GM23248 (cell line): Measurements from ENCODE around the gene EPHA3. TPM values are rescaled to one million over a fixed set of nuclear protein-coding genes. Genes with fewer than 3 reads are reported as not detected.

ENCODE experiments used
- DNase-seq: peaks from one replicate; pipeline ENCODE4 v3.0.0-alpha.2; 2015
- H2AFZ ChIP-seq: fragments of 200-600 bp; sonication (generic); 2 replicates; pipeline ENCODE4 v1.6.1; 2016; ENCODE audit warnings: antibody characterized with exemption
- H3F3A ChIP-seq: fragments of 200-600 bp; sonication (generic); 2 replicates; pipeline ENCODE4 v1.6.1; 2016; ENCODE audit warnings: mild to moderate bottlenecking, antibody characterized with exemption, mixed run types; ENCODE audit not compliant: insufficient read depth
- H3K27ac ChIP-seq: fragments of 200-600 bp; sonication (generic); 2 replicates; pipeline ENCODE4 v1.5.1; 2016; ENCODE audit warnings: mild to moderate bottlenecking
- H3K27me3 ChIP-seq: fragments of 200-600 bp; sonication (generic); replicated peaks from 2 replicates; pipeline ENCODE4 v1.6.1; 2016; ENCODE audit warnings: mild to moderate bottlenecking; ENCODE audit not compliant: insufficient read depth
- H3K36me3 ChIP-seq: fragments of 200-600 bp; sonication (generic); 2 replicates; pipeline ENCODE4 v1.6.1; 2016; ENCODE audit warnings: low read depth, mild to moderate bottlenecking
- H3K4me1 ChIP-seq: fragments of 200-600 bp; sonication (generic); 2 replicates; pipeline ENCODE4 v1.6.1; 2016; ENCODE audit warnings: mild to moderate bottlenecking; ENCODE audit not compliant: insufficient read depth
- H3K4me2 ChIP-seq: fragments of 200-600 bp; sonication (generic); one replicate; pipeline ENCODE4 v1.6.1; 2016; ENCODE audit warnings: mild to moderate bottlenecking; ENCODE audit not compliant: unreplicated experiment
- H3K4me3 ChIP-seq: fragments of 200-600 bp; sonication (generic); 2 replicates; pipeline ENCODE4 v1.5.1; 2016; ENCODE audit warnings: mild to moderate bottlenecking
- H3K79me2 ChIP-seq: fragments of 200-600 bp; sonication (generic); 2 replicates; pipeline ENCODE4 v1.6.1; 2016; ENCODE audit warnings: mild to moderate bottlenecking; ENCODE audit not compliant: insufficient read depth
- H3K9ac ChIP-seq: fragments of 200-600 bp; sonication (generic); 2 replicates; pipeline ENCODE4 v1.6.1; 2016; ENCODE audit warnings: mild to moderate bottlenecking
- H3K9me2 ChIP-seq: fragments of 200-600 bp; sonication (generic); 2 replicates; pipeline ENCODE4 v1.6.1; 2016; ENCODE audit warnings: mixed run types, mild to moderate bottlenecking, moderate library complexity; ENCODE audit not compliant: insufficient read depth
- H3K9me3 ChIP-seq: fragments of 200-600 bp; sonication (generic); one replicate; pipeline ENCODE4 v1.6.1; 2017; ENCODE audit warnings: low read depth
- H4K20me1 ChIP-seq: fragments of 200-600 bp; sonication (generic); 2 replicates; pipeline ENCODE4 v1.6.0; 2016; ENCODE audit not compliant: insufficient read depth
- EZH2 ChIP-seq: fragments of 200-600 bp; sonication (generic); IDR thresholded peaks from 2 replicates; pipeline ENCODE4 v1.6.1; 2018; ENCODE audit warnings: antibody characterized with exemption, mild to moderate bottlenecking; ENCODE audit not compliant: insufficient read depth, poor library complexity, severe bottlenecking
- EZH2phosphoT487 ChIP-seq: fragments of 200-600 bp; sonication (generic); IDR thresholded peaks from 2 replicates; pipeline ENCODE4 v1.6.1; 2018; ENCODE audit warnings: antibody characterized with exemption, moderate library complexity, mild to moderate bottlenecking, low read depth; ENCODE audit not compliant: insufficient read depth
- WGBS, 2 experiments: methylation state at CpG; one replicate each; pipeline ENCODE4 v1.1.6; 2015 to 2017; ENCODE audit warnings: low lambda C conversion rate in 2 of 2, low coverage in 1 of 2; ENCODE audit errors: missing lambda C conversion rate in 2 of 2; 5-methylcytosine and 5-hydroxymethylcytosine counted together
- in situ Hi-C: fragments of 300-500 bp; cut with MboI; formaldehyde crosslinking; loops from 2 replicates; pipeline ENCODE4 v1.15.0; 2020
- polyA plus RNA-seq: library from polyadenylated mRNA; unstranded; fragments of >200 nt; fragmentation: Nextera tagmentation; extraction: Ambion mirVana; gene quantifications from 2 replicates; pipeline ENCODE4 v1.2.1, GENCODE V29; 2016
- total RNA-seq: library from RNA; depleted of rRNA; stranded (reverse); fragments of >200 nt; shearing (Covaris generic); gene quantifications from 2 replicates; pipeline ENCODE4 v1.2.3, GENCODE V29; 2014

Gene EPHA3
- total and polyA plus RNA-seq, 2 experiments from 2014 or later: under 0.01 to 0.05 TPM

DNA sequence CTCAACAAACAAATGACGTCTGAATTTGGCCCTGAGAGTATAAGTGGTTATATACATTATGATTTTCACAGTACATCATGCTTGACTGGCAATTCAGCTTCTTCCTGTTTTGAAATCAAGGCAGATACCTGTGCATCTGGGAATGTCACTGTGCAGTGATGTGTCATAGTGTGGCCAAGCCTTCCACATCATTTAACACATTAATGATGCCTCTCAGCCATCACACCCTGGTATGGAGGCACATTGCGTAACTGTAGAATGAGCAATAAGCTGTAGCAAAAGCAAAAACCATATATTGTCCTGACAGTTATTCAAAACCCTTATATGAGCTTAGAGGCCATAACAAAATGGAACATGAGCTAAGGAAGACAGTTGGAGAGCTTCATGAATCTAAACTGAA is 246.0 kb downstream of the EPHA3 start:
- no peak overlapping the region for H2AFZ ChIP-seq
- H3K4me3 ChIP-seq: no peak overlapping the region
- H3K9me2 ChIP-seq: no peaks in the 10 kb centered on the region
- no peaks in the 10 kb centered on the region for H3K4me1 ChIP-seq
- no peak overlapping the region for H3K4me2 ChIP-seq
- 61 to 73% methylated on average over 2 of the region's 2 CpGs for WGBS, 2 experiments
- TF ChIP-seq EZH2 (no peak), EZH2phosphoT487 (no peak)
- DNase-seq: peak; percentile 36
- no peaks in the 10 kb centered on the region for H3K9me3 ChIP-seq
- no peaks in the 10 kb centered on the region; the same call in 1 of the 2 replicates for H3K36me3 ChIP-seq
- H3K27ac ChIP-seq: no peak overlapping the region
- H3K79me2 ChIP-seq: no peaks in the 10 kb centered on the region
- in situ Hi-C loops: no loop called here
- peaks cover 4% of the 10 kb centered on the region; the same call in 1 of the 2 replicates for H3F3A ChIP-seq
- no peak overlapping the region for H3K9ac ChIP-seq
- no peaks in the 10 kb centered on the region for H3K27me3 ChIP-seq
- H4K20me1 ChIP-seq: no peaks in the 10 kb centered on the region

DNA sequence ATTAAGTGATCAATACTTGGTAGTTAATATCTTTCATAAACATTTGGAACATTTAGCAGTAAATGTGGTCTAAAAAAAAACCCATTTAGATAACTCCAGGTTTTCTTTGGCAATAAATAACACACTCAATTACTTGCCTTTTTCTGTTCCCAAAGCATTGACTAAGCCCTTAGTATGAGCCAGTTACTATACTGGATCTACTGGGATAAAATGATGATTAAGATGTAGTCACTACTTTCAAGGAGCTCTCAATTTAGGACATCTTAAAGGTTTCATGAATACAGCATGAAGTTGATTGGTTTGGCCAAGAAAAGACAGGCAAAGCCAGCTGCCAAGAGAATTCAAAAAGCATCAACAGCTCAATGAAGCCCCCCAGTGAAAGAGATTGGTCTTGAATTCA is 250.9 kb downstream of the EPHA3 start:
- Histone ChIP-seq H3K9ac (no peak overlapping the region), H3K4me2 (no peak overlapping the region), H3K9me3 (no peaks in the 10 kb centered on the region), H3K36me3 (no peaks in the 10 kb centered on the region; the same call in 1 of the 2 replicates), H3K27me3 (0 out of 2 replicates have a peak, but pooled peaks cover 3% of the 10 kb centered on the region), H3K4me1 (peaks cover 12% of the 10 kb centered on the region), H3K4me3 (no peak overlapping the region), H4K20me1 (no peaks in the 10 kb centered on the region), H3F3A (peaks cover 8% of the 10 kb centered on the region; the same call in 1 of the 2 replicates), H3K9me2 (no peaks in the 10 kb centered on the region), H3K79me2 (no peaks in the 10 kb centered on the region), H2AFZ (no peak overlapping the region), H3K27ac (no peak overlapping the region)
- no peak for TF ChIP-seq EZH2phosphoT487
- TF ChIP-seq EZH2: no peak
- in situ Hi-C loops: no loop called here
- DNase-seq: peak; percentile 55

DNA sequence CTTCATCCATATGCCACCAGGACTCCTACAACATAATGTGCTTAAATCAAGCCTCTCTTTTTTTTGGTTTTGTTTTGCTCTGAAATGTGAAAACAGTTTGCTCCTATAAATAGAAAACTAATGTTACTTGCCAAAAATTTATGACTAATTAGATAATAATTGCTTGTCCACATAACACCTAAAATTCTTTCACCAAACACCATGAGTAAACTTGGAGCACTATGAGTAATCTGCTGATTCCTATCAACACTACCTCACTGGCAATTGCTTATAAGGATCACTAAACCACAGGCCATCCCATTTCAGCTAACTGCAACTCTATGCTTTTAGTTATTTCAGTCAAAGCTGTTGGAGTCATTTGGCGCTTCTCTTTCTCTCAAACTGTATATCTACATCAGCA is 252.7 kb downstream of the EPHA3 start:
- Histone ChIP-seq H3K9ac (no peak overlapping the region), H3K4me3 (no peak overlapping the region), H3K9me3 (no peaks in the 10 kb centered on the region), H3K4me1 (peaks cover 12% of the 10 kb centered on the region), H3K4me2 (peak overlapping the region; percentile 12), H2AFZ (no peak overlapping the region), H3F3A (peaks cover 8% of the 10 kb centered on the region; the same call in 1 of the 2 replicates), H3K27me3 (0 out of 2 replicates have a peak, but pooled peaks cover 13% of the 10 kb centered on the region), H3K27ac (no peak overlapping the region), H4K20me1 (no peaks in the 10 kb centered on the region), H3K36me3 (no peaks in the 10 kb centered on the region; the same call in 1 of the 2 replicates), H3K9me2 (no peaks in the 10 kb centered on the region), H3K79me2 (no peaks in the 10 kb centered on the region)
- TF ChIP-seq EZH2 (no peak), EZH2phosphoT487 (no peak; the same call in 1 of the 2 replicates)
- peak; percentile 75 for DNase-seq
- in situ Hi-C loops: no loop called here
- 38 to 41% methylated on average over 1 of the region's 1 CpG for WGBS, 2 experiments

DNA sequence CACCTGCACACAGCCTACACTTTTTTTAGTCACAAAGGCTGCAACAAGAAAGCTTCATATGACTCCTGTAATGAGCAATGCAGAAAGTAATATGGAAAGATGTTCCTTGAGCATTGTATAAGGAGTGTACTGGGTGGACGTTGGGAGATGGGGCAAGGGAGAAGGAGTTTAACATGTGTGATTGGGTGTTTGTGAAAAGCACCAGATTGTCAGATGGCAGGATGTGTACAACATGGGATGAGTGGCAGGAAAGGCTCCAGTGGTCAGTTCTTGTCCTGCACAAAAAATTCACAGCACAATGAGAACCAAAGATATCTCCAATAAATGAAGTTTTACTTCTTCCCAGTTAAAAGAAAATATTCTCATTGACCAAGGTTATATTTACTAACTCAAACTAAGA is 255.1 kb downstream of the EPHA3 start:
- no peak overlapping the region for H2AFZ ChIP-seq
- WGBS, 2 experiments: 74 to 89% methylated on average over 1 of the region's 1 CpG

DNA sequence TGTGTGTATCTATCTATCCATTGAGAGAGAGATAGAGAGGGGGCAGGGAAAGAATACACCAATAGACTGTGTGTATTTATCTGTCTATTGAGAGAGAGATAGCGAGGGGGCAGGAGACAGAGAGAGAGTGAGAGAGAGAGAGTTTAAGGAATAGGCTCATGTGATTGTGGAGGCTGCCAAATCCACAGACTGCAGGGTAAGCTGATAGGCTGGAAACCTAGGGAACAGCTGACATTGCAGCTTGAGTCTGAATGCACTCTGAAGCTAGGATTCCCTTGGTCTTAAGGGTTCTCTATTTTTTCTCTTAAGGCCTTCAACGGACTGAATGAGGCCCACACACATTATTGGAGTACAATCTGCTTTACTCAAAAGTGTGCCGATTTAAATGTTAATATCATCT is 255.8 kb downstream of the EPHA3 start:
- Histone ChIP-seq H3K27me3 (0 out of 2 replicates have a peak, but pooled peaks cover 13% of the 10 kb centered on the region), H3K4me2 (no peak overlapping the region), H3K4me1 (peaks cover 12% of the 10 kb centered on the region), H3K79me2 (no peaks in the 10 kb centered on the region), H2AFZ (no peak overlapping the region), H3K9me2 (no peaks in the 10 kb centered on the region), H3F3A (peaks cover 7% of the 10 kb centered on the region; the same call in 1 of the 2 replicates), H3K27ac (no peak overlapping the region), H4K20me1 (no peaks in the 10 kb centered on the region), H3K9ac (no peak overlapping the region), H3K9me3 (no peaks in the 10 kb centered on the region), H3K36me3 (no peaks in the 10 kb centered on the region), H3K4me3 (no peak overlapping the region)
- no peak for DNase-seq
- in situ Hi-C loops: no loop called here
- 81 to 84% methylated on average over 3 of the region's 3 CpGs for WGBS, 2 experiments
- no peak for TF ChIP-seq EZH2phosphoT487

More for the DNA sequence above, 255.1 kb downstream of the EPHA3 start:
- H3K27ac ChIP-seq: no peak overlapping the region
- H3K9me2 ChIP-seq: no peaks in the 10 kb centered on the region
- no peak overlapping the region for H3K4me2 ChIP-seq
- H3K4me1 ChIP-seq: peaks cover 12% of the 10 kb centered on the region
- TF ChIP-seq EZH2: no peak
- TF ChIP-seq EZH2phosphoT487: no peak
- H3K4me3 ChIP-seq: no peak overlapping the region
- no peak for DNase-seq
- H3F3A ChIP-seq: peaks cover 8% of the 10 kb centered on the region; the same call in 1 of the 2 replicates
- 0 out of 2 replicates have a peak, but pooled peaks cover 13% of the 10 kb centered on the region for H3K27me3 ChIP-seq
- no peaks in the 10 kb centered on the region for H3K9me3 ChIP-seq
- H4K20me1 ChIP-seq: no peaks in the 10 kb centered on the region
- H3K9ac ChIP-seq: no peak overlapping the region
- H3K79me2 ChIP-seq: no peaks in the 10 kb centered on the region
- H3K36me3 ChIP-seq: no peaks in the 10 kb centered on the region
- in situ Hi-C loops: no loop called here
